HG03139 (cell line): ENCODE data around the gene PGF.
"Not testable (repeated sequence)": the region's sequence is repeated elsewhere in the genome, so short reads cannot be mapped to it uniquely, and the experiment has no call there.

Experiments used
- ATAC-seq: cut with Tn5 transposase; IDR thresholded peaks from one replicate; pipeline ENCODE4 v1.9.1; 2021; ENCODE audit not compliant: unreplicated experiment

PGF gene

DNA sequence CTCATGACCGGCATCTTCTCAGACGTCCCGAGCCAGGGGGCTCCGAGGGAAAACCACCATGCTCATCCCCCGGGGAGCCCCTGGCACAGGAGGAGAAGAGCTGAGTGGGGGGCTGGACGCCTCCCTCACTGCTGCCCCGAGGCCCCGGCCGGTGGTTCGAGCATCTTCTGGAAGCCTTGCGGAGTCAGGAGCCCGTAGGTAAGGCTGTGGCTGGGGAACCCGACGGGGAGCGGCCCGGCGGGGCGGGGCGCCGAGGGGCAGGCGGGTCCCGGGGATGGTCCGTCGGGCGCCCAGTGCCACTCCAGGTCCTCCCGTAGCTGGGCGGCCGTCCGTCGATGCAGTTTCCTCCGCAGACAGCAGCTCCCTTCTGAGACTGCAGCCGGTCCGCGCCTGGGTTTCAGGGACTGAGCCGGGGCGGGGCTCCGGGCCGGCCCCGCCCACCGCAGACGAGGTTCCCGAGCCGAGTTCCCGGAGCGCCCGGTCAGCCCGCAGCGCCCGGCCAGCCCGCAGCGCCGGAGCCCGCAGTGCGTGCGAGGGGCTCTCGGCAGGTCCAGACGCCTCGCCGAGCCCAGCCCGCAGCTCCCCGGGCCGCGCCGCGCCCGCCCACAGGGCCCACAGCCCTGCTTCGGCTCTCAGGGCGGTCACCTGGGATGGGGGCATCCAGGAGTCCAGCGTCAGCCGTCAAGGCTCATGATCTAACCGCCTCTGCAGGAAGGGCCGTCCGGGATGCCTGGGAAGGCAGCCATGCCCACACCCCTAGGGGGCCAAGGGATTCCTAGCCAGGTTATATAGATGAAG lies at the start of gene PGF:
PGF (minus strand) TSS at position 369 of the 798 bp plus-strand sequence; CDS start at position 14, 355 bp downstream.
- no peak for ATAC-seq

DNA sequence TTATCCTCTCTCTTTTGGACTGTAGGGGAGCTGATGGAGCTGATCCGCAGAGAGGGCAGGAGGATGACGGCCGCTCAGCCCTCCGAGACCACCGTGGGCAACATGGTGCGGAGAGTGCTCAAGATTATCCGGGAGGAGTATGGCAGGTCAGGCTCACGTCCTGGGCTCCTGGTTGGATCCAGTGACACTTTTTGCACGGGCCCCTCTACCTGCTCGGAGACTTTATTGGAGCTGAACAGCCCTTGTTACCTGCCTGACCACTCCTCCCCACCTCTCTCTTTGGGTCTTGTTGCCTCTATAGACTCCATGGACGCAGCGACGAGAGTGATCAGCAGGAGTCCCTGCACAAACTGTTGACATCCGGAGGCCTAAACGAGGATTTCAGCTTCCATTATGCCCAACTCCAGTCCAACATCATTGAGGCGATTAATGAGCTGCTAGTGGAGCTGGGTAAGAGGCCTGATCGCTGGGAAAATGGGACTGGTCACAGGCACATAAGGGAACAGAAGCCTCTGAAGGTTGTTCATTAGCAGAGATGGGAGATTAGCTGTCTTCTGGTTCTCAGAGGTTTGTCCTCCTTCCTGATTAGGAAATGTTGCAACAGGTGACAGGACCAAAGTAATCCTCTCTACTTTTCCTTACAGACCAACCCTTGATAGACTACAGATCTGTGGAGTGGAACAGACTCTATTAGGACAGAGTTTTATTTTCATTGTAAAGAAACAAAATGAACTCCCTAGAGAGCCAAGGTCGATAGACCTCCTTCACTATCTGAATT lies 48.0 kb upstream of the PGF start:
- no peak for ATAC-seq

GRCh38 chr14:75002392-75003249 lies 47.2 kb upstream of the PGF start, which contains the start of gene EIF2B2:
Gene EIF2B2, plus strand, starts transcription at chr14:75002921. Its CDS starts 70 bp downstream, at chr14:75002991.
- ATAC-seq, result peak; percentile 96

DNA sequence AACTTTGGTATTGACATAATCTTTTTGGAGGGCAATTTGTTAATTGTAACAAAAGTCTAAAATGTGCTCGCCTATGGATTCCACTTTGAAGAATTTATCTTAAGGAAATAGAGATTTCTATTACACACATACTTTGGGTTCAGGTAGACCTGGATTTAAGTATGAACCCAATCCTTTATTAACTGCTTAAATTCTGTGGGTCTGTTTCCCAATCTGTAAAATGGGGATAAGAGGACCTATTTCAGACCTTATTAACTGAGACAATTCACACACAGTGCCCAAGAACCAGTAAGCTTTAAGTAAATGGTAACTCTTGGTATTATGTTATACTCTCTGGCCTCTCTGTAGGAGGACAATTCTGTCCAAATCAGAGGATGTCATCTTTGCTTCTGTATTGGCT lies 46.5 kb upstream of the PGF start:
- ATAC-seq, result no peak

GRCh38 chr14:75001261-75001660 lies 45.9 kb upstream of the PGF start:
- no peak for ATAC-seq

DNA sequence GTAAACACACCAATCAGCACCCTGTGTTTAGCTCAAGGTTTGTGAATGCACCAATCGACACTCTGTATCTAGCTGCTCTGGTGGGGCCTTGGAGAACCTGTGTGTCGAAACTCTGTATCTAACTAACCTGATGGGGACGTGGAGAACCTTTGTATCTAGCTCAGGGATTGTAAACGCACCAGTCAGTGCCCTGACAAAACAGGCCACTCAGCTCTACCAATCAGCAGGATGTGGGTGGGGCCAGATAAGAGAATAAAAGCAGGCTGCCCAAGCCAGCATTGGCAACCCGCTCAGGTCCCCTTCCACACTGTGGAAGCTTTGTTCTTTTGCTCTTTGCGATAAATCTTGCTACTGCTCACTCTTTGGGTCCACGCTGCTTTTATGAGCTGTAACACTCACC lies 40.4 kb upstream of the PGF start:
- not testable (repeated sequence) for ATAC-seq

DNA sequence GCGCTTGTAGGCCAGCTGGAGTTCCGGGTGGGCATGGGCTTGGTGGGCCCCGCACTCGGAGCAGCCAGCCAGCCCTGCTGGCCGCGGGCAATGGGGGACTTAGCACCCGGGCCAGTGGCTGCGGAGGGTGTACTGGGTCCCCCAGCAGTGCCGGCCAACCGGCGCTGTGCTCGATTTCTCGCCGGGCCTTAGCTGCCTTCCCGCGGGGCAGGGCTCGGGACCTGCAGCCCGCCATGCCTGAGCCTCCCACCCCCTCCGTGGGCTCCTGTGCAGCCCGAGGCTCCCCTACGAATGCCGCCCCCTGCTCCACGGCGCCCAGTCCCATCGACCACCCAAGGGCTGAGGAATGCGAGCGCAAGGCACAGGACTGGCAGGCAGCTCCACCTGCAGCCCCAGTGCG lies 38.8 kb upstream of the PGF start:
- not testable (repeated sequence) for ATAC-seq

- no peak for ATAC-seq
Measured at GRCh38 chr14:74988993-74989392, 33.6 kb upstream of the PGF start.

- ATAC-seq, result no peak
Measured at GRCh38 chr14:74988131-74988530, 32.7 kb upstream of the PGF start.

GRCh38 chr14:74985806-74986205 lies 30.4 kb upstream of the PGF start:
- ATAC-seq, result no peak

- ATAC-seq, result no peak
Measured at GRCh38 chr14:74985028-74985310, 29.6 kb upstream of the PGF start.

GRCh38 chr14:74984236-74985027 lies 29.0 kb upstream of the PGF start:
- ATAC-seq, result no peak

GRCh38 chr14:74983343-74983742 lies 27.9 kb upstream of the PGF start:
- no peak for ATAC-seq

DNA sequence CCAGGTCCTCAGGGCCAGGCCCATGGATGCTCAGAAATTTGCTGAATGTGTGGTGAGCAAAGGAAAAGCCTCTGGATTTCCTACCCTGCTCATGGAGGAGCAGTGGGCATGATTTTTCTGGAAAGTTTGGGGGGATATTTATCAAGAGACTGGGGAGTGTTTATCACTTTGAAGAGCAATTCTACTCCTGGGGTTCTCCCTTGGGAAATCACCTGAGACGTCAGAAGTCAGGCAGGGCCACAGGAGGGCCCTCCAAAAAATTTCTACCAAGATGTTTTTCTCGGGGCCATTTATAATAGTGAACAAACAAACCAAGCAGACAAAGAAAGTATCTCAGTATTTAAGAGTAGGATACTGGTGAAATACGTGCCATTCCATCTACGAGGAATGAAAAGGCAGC lies 27.3 kb upstream of the PGF start:
- ATAC-seq, result no peak

- no peak for ATAC-seq
Measured at GRCh38 chr14:74981833-74982232, 26.4 kb upstream of the PGF start.

- ATAC-seq, result no peak
Measured at GRCh38 chr14:74981462-74981782, 26.0 kb upstream of the PGF start.

- no peak for ATAC-seq
Measured at GRCh38 chr14:74980731-74981461, 25.5 kb upstream of the PGF start.

DNA sequence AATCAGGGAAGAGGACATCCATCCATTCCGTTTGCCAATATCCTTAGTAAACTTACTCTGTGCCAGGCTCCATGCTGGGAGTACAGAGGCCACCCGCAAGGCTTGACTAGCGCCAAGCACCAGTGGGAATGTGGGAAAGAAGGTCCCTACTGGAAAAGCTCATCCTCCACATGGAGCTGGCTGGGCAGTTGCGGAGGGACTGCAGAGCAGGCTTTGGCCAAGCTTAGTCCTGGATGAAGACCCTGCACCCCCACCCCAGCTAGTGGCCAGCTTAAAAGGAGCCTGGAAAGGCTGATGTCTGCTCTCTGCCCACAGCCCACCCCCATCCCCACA lies 25.0 kb upstream of the PGF start:
- ATAC-seq, result no peak

DNA sequence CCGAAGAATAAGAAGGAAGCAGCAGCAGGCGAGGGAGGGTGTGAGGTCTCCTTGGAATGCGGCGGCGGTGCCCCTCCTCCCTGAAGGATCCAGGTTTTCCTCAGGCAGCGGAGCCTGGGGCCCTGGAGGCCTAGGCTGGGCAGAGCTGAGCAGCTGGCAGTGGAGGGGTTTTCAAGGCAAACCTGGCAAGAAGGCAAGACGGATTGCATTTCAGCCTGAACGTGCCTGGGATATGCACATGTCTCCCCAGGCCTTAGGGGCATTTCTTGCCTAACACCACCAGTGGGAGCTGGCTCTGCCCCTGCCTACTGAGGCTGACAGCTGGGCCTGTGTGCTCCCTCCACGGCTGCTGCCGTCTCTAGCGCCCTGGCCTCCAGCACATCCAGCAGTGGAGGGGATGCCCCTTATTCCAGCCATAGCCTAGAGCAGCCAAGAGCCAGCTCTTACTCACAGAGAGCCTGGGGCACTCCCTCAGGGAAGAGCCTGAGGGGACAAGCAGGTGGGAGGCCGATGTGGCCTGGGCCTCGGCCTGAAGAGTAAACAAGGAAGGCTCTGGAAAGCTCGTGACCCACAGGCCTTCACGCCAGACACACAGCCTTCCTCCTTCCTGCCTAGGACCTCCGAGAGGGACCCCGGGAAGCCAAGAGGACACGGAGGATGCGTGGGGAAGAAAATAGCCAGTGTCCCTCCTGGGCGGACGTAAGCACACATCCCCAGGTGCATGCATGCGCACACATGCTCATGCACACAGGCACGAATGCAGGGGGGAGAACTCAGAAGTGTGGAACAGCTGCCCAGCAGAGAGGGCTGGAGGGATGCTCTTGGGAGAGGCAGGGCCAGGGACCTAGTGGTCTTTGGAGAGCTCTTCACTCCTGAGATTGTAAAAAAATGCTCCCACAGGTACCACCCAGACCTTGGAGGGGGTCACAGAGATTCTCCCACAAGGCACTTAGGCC lies 24.3 kb upstream of the PGF start:
- no peak for ATAC-seq
